HL-60 (cell line): Measurements from ENCODE around the gene PDE6H.

Experiments
- DNase-seq, 2 experiments: peaks; one replicate each; pipeline ENCODE4 v3.0.0-alpha.2; 2010 to 2020; ENCODE audit warnings: low read depth in 1 of 2, low spot score in 1 of 2
- H3K27ac ChIP-seq: fragments of 250-450 bp; sonication (Bioruptor Pico); replicated peaks from 2 replicates; pipeline ENCODE4 v1.5.1; 2020; ENCODE audit warnings: mild to moderate bottlenecking, moderate library complexity
- H3K27me3 ChIP-seq: fragments of 250-450 bp; sonication (Bioruptor Pico); 2 replicates; pipeline ENCODE4 v1.5.1; 2021; ENCODE audit warnings: mild to moderate bottlenecking, moderate library complexity; ENCODE audit not compliant: insufficient read depth, poor library complexity, severe bottlenecking
- H3K4me3 ChIP-seq: replicated peaks from 2 replicates; pipeline ENCODE4 v1.5.1; 2011; ENCODE audit warnings: mild to moderate bottlenecking, control low read depth, low read length; ENCODE audit not compliant: insufficient read depth
- GABPA ChIP-seq: IDR thresholded peaks from 2 replicates; pipeline ENCODE4 v1.6.1; 2012; ENCODE audit warnings: low read depth
- POLR2AphosphoS5 ChIP-seq: IDR thresholded peaks from 2 replicates; pipeline ENCODE4 v1.6.1; 2012; ENCODE audit warnings: low read depth
- SPI1 ChIP-seq: IDR thresholded peaks from 2 replicates; pipeline ENCODE4 v1.6.1; 2012; ENCODE audit warnings: low read depth, mild to moderate bottlenecking, borderline replicate concordance
- TF ChIP-seq, protein P1 (sequence below): IDR thresholded peaks from 2 replicates; pipeline ENCODE4 v1.6.1; 2012; ENCODE audit warnings: low read depth; ENCODE audit not compliant: insufficient replicate concordance
- TF ChIP-seq, protein P2 (sequence below): IDR thresholded peaks from one replicate; pipeline ENCODE4 v1.5.1; 2011; ENCODE audit warnings: low read length, control low read depth, inconsistent platforms; ENCODE audit not compliant: insufficient read depth

Gene PDE6H

DNA sequence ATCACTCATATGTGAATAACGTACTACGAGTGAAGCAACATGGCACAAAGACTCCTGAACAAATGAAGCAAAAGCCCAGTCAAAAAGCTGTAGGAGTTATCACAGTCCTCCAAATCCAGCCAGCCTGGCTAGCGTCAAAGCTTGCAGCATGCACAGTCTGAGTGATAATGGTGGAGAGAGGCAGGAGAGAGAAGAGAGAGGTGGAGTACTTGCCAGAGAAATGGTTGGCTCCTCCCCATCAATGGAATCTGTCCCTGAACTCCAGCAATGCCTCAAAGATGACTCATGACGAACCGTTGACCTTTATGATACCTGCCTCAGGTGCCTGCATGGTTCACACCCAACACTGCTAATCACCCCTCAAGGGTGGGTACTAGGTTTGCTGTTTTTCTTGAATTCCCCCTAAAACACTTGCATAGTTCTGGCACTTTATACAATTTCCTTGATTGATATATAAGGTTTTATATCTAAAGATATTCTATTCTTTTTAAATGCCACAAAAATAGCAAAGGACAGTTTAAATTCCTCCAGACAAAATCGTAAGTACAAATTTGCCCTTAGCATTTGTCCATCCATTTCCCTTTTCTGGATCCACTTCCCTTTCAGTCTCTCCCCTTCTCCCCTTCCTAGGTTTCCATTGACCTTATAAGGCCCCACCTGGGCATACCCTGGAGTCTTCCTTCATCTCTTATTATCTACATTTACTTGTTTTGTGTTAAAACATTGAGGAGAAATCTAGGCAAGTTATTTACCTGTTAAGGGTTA lies 21.7 kb upstream of the PDE6H start:
- no peak for DNase-seq
- H3K4me3 ChIP-seq, result no peak overlapping the region
- H3K27me3 ChIP-seq, result no peaks in the 10 kb centered on the region

DNA sequence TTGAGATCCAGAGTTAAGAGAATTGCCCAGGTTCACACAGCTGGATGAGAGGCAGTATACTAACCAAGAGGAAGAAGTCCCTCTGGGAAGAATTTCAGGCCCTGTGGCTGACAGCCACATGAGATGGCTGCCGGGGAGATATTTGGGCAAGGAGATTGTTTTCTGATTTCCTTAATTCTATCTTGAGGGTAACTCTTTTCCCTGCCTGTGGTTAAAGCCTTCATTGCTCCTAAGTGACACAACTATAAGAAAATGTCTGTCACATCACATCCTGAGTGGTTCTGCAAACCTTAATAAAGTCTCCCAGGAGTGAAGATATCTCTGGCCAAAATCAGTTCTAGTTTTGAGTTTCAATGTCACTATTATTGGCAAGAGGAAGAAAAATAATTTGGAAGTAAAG lies 21.0 kb upstream of the PDE6H start:
- no peak for DNase-seq
- peak overlapping the region; percentile 91 for H3K27ac ChIP-seq
- H3K4me3 ChIP-seq, result no peak overlapping the region
- H3K27me3 ChIP-seq, result no peaks in the 10 kb centered on the region
- TF ChIP-seq GABPA (no peak), SPI1 (no peak), POLR2AphosphoS5 (no peak)
- TF ChIP-seq, protein P1, sequence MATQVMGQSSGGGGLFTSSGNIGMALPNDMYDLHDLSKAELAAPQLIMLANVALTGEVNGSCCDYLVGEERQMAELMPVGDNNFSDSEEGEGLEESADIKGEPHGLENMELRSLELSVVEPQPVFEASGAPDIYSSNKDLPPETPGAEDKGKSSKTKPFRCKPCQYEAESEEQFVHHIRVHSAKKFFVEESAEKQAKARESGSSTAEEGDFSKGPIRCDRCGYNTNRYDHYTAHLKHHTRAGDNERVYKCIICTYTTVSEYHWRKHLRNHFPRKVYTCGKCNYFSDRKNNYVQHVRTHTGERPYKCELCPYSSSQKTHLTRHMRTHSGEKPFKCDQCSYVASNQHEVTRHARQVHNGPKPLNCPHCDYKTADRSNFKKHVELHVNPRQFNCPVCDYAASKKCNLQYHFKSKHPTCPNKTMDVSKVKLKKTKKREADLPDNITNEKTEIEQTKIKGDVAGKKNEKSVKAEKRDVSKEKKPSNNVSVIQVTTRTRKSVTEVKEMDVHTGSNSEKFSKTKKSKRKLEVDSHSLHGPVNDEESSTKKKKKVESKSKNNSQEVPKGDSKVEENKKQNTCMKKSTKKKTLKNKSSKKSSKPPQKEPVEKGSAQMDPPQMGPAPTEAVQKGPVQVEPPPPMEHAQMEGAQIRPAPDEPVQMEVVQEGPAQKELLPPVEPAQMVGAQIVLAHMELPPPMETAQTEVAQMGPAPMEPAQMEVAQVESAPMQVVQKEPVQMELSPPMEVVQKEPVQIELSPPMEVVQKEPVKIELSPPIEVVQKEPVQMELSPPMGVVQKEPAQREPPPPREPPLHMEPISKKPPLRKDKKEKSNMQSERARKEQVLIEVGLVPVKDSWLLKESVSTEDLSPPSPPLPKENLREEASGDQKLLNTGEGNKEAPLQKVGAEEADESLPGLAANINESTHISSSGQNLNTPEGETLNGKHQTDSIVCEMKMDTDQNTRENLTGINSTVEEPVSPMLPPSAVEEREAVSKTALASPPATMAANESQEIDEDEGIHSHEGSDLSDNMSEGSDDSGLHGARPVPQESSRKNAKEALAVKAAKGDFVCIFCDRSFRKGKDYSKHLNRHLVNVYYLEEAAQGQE, result no peak
- TF ChIP-seq, protein P2, sequence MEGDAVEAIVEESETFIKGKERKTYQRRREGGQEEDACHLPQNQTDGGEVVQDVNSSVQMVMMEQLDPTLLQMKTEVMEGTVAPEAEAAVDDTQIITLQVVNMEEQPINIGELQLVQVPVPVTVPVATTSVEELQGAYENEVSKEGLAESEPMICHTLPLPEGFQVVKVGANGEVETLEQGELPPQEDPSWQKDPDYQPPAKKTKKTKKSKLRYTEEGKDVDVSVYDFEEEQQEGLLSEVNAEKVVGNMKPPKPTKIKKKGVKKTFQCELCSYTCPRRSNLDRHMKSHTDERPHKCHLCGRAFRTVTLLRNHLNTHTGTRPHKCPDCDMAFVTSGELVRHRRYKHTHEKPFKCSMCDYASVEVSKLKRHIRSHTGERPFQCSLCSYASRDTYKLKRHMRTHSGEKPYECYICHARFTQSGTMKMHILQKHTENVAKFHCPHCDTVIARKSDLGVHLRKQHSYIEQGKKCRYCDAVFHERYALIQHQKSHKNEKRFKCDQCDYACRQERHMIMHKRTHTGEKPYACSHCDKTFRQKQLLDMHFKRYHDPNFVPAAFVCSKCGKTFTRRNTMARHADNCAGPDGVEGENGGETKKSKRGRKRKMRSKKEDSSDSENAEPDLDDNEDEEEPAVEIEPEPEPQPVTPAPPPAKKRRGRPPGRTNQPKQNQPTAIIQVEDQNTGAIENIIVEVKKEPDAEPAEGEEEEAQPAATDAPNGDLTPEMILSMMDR, result no peak

More for the DNA sequence above, 21.7 kb upstream of the PDE6H start:
- TF ChIP-seq, protein P2, result no peak
- TF ChIP-seq, protein P1, result no peak
- TF ChIP-seq SPI1, result peak; percentile 76
- no peak for TF ChIP-seq POLR2AphosphoS5
- no peak for TF ChIP-seq GABPA
- peak overlapping the region; percentile 91 for H3K27ac ChIP-seq

DNA sequence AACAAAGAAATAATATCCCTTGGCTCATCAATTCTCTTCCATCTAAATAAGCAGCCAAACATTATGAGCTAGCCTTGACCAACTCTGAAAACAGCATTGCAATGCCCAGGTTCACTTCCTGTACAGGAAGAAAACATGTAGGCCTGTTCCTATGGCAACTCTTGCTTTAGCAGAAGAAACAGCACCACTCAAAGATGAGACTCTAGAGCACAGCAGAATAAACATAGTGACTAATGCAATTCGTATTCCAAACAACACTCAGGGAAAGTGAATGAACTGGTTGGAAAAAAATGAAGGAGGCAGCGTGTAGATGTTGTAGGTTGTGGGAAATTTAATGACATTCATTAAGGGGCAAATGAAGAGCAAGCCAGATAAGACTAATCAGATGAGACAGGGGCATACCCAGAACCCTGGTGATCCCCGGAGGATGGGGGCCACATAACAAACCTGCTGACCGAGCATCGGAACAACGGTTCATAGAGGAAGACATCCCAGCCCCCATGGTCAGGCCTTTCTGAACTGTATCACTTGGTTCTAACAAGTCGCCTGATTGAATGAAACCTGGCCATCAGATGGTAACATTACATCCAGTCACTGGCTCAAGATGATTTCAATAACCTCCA lies 20.4 kb upstream of the PDE6H start:
- peak in 1 of 2 experiments; percentile 77 for DNase-seq
- Histone ChIP-seq H3K4me3 (no peak overlapping the region), H3K27me3 (no peaks in the 10 kb centered on the region), H3K27ac (peak overlapping the region; percentile 91)
- peak; percentile 28; the same call in 1 of the 2 replicates for TF ChIP-seq SPI1
- TF ChIP-seq, protein P2, result no peak
